CD4-positive, alpha-beta T cell (primary cell): Measurements from ENCODE around the gene CXCR2. TPM values are rescaled to one million over a fixed set of nuclear protein-coding genes. Genes with fewer than 3 reads are reported as not detected.
A peak's percentile ranks its signal among the peaks of the same experiment; 100 is the strongest.

ENCODE experiments used
- ATAC-seq: fragments of 200-7000 bp; cut with Tn5 transposase; one replicate; pipeline ENCODE4 v1.10.0; 2022; ENCODE audit warnings: mild to moderate bottlenecking; ENCODE audit not compliant: poor library complexity
- CTCF ChIA-PET: fragments of 350-600 bp; sonication (Branson Sonifier 250); formaldehyde crosslinking; loops from one replicate; lab custom pipeline; 2021; ENCODE audit warnings: antibody characterized with exemption, inconsistent platforms; lab: Charles Lee
- POLR2A ChIA-PET: fragments of 350-600 bp; sonication (Branson Sonifier 250); formaldehyde crosslinking; loops from one replicate; lab custom pipeline; 2021; ENCODE audit warnings: antibody characterized with exemption, inconsistent platforms; lab: Charles Lee
- DNase-seq, 14 experiments: peaks; one replicate each; pipeline ENCODE4 v3.0.0-alpha.2; 2013 to 2020; ENCODE audit warnings: mixed read lengths in 2 of 14
- H3K27ac ChIP-seq, 2 donors: one replicate each; pipeline versions ENCODE4 v1.5.1 to v1.7.0; 2013; ENCODE audit warnings: low read length in 2 of 2, low read depth in 1 of 2, mild to moderate bottlenecking in 1 of 2
- H3K27me3 ChIP-seq, 2 experiments: 1 replicate in 1 of 2; 2 replicates in 1 of 2; pipeline versions ENCODE4 v1.6.1 to v1.7.0; 2013; ENCODE audit warnings: low read length in 2 of 2, control low read depth in 1 of 2, mild to moderate bottlenecking in 1 of 2, moderate library complexity in 1 of 2; ENCODE audit not compliant: insufficient read depth in 2 of 2, control insufficient read depth in 1 of 2
- H3K36me3 ChIP-seq: one replicate; pipeline ENCODE4 v1.6.1; 2013; ENCODE audit warnings: low read length, control low read depth; ENCODE audit not compliant: insufficient read depth
- H3K4me1 ChIP-seq: one replicate; pipeline ENCODE4 v1.6.1; 2013; ENCODE audit warnings: low read length, control low read depth; ENCODE audit not compliant: insufficient read depth
- H3K4me3 ChIP-seq: one replicate; pipeline ENCODE4 v1.5.1; 2013; ENCODE audit warnings: mild to moderate bottlenecking, low read length, moderate library complexity
- H3K9me3 ChIP-seq, 2 experiments: 1 replicate in 1 of 2; 2 replicates in 1 of 2; pipeline versions ENCODE4 v1.6.1 to v1.7.0; 2013; ENCODE audit warnings: low read length in 2 of 2, mild to moderate bottlenecking in 2 of 2, control low read depth in 1 of 2, moderate library complexity in 1 of 2; ENCODE audit not compliant: control insufficient read depth in 1 of 2, insufficient read depth in 1 of 2
- H3K27ac Mint-ChIP-seq: one replicate; pipeline ENCODE4 v1.8.0; 2020; ENCODE audit warnings: mixed read lengths
- H3K27me3 Mint-ChIP-seq: one replicate; pipeline ENCODE4 v1.8.0; 2021; ENCODE audit warnings: mixed read lengths
- H3K36me3 Mint-ChIP-seq: one replicate; pipeline ENCODE4 v1.8.0; 2021; ENCODE audit warnings: low read depth, mixed read lengths
- H3K4me1 Mint-ChIP-seq: one replicate; pipeline ENCODE4 v1.8.0; 2021; ENCODE audit warnings: low read depth, mixed read lengths
- H3K4me3 Mint-ChIP-seq: one replicate; pipeline ENCODE4 v1.8.0; 2020; ENCODE audit warnings: mild to moderate bottlenecking, mixed read lengths
- H3K9me3 Mint-ChIP-seq: one replicate; pipeline ENCODE4 v1.8.0; 2020; ENCODE audit warnings: mixed read lengths
- intact Hi-C, 2 experiments: fragments of 100-400 bp; cut with DNase I in 1 of 2; cut with micrococcal nuclease in 1 of 2; formaldehyde crosslinking; loops; one replicate each; pipeline versions ENCODE4 v1.15.1 to v1.9.0; 2023 to 2025; cut with DNase I, micrococcal nuclease
- total RNA-seq, 174 experiments: library from RNA in 2 of 174; stranded (reverse) in 2 of 174; gene quantifications; one replicate each; pipeline ENCODE4 v1.2.3 and lab custom pipeline; 2021 to 2026
- TF ChIP-seq, protein P1 (sequence below): fragments of 200-600 bp; IDR thresholded peaks from one replicate; pipeline ENCODE4 v1.8.0; 2022; ENCODE audit warnings: antibody characterized with exemption, mild to moderate bottlenecking

CXCR2 gene
- total RNA-seq, 2 experiments from 2014 or later = not detected

DNA sequence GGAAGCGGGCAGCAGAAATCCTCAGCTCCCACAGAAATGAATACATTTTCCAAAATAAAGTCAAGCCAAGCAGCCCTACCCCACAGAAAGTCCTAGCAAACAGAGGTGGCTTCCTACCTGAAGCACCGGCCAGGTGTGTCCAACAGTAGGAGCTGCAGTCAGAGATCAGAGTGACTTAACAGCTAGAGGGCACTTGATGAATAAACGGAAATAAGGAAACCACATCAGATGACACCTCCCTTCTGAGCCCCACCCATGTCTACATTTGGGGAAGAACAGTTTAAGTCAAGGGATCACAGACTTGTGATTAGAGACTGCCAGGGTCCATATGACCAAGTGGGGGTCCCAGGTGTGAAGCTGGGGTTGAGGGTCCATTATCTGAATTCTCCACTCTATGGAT is 41.0 kb downstream of the CXCR2 start, which contains the start of gene CXCR1:
TSS of gene CXCR1 (minus strand) at position 172 of the 400 bp plus-strand sequence. CDS start 1,751 bp downstream, outside the sequence.
- TF ChIP-seq, protein P1, sequence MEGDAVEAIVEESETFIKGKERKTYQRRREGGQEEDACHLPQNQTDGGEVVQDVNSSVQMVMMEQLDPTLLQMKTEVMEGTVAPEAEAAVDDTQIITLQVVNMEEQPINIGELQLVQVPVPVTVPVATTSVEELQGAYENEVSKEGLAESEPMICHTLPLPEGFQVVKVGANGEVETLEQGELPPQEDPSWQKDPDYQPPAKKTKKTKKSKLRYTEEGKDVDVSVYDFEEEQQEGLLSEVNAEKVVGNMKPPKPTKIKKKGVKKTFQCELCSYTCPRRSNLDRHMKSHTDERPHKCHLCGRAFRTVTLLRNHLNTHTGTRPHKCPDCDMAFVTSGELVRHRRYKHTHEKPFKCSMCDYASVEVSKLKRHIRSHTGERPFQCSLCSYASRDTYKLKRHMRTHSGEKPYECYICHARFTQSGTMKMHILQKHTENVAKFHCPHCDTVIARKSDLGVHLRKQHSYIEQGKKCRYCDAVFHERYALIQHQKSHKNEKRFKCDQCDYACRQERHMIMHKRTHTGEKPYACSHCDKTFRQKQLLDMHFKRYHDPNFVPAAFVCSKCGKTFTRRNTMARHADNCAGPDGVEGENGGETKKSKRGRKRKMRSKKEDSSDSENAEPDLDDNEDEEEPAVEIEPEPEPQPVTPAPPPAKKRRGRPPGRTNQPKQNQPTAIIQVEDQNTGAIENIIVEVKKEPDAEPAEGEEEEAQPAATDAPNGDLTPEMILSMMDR = no peak
- peaks cover 6% of the 10 kb centered on the region for H3K27me3 Mint-ChIP-seq

DNA sequence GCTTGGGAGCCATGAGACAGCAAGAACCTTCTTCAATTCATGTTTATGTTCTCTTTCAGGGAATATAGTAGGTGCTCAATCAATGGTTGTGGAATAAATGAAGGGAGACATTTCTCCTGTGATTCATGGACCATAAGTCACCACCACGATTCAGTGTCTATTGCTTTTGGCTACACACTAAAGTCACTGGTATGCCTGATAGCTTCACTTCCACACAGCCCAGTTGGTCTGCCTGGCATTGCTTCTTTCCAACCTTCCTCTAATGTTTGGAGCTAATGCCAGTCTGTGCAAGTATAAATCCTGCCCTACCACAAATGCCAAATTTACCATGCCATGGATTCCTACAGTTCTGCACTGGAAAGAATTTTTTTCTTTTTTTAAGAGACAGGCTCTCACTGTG is 42.2 kb downstream of the CXCR2 start:
- H3K4me1 Mint-ChIP-seq = peaks cover 33% of the 10 kb centered on the region
- ChIA-PET CTCF (interaction anchor here (1.7 kb wide), 1 partner anchor 228 kb away, joined by 4 read pairs; no protein-coding TSS in a partner anchor), POLR2A (no interaction called here)
- no peaks in the 10 kb centered on the region for H3K27me3 ChIP-seq
- H3K27me3 Mint-ChIP-seq = peaks cover 6% of the 10 kb centered on the region
- H3K36me3 ChIP-seq = no peaks in the 10 kb centered on the region
- H3K27ac ChIP-seq = no peak overlapping the region
- no peaks in the 10 kb centered on the region for H3K36me3 Mint-ChIP-seq
- no peaks in the 10 kb centered on the region for H3K9me3 Mint-ChIP-seq
- intact Hi-C loops = loop anchor here in 1 of 2 experiments (5.0 kb wide), 1 partner anchor 89 kb away; no protein-coding TSS in a partner anchor
- ATAC-seq = no peak
- no peak overlapping the region for H3K27ac Mint-ChIP-seq
- TF ChIP-seq, protein P1 = no peak
- peaks cover 28% of the 10 kb centered on the region for H3K4me1 ChIP-seq
- H3K4me3 ChIP-seq = no peak overlapping the region
- H3K4me3 Mint-ChIP-seq = no peak overlapping the region
- no peaks in the 10 kb centered on the region for H3K9me3 ChIP-seq
- DNase-seq = no peak

More for the DNA sequence above, 41.0 kb downstream of the CXCR2 start, which contains the start of gene CXCR1:
- ATAC-seq (peak; percentile 98), DNase-seq (peak; percentile 6 to 82 (median 28))
- Histone ChIP-seq H3K27ac (no peak within 1 kb of the TSS), H3K4me3 (no peak within 1 kb of the TSS), H3K36me3 (no peaks in the 10 kb centered on the region), H3K9me3 (no peaks in the 10 kb centered on the region), H3K27me3 (no peaks in the 10 kb centered on the region), H3K4me1 (peaks cover 28% of the 10 kb centered on the region)
- Mint-ChIP-seq H3K4me1 (peaks cover 33% of the 10 kb centered on the region), H3K4me3 (peak within 1 kb of the TSS; percentile 66), H3K9me3 (no peaks in the 10 kb centered on the region), H3K27ac (peak within 1 kb of the TSS; percentile 12), H3K36me3 (no peaks in the 10 kb centered on the region)
- ChIA-PET CTCF (interaction anchor here (1.7 kb wide), 1 partner anchor 229 kb away, joined by 4 read pairs; no protein-coding TSS in a partner anchor), POLR2A (interaction anchor here (1.0 kb wide), 1 partner anchor 63 kb away, joined by 3 read pairs; no protein-coding TSS in a partner anchor)
- intact Hi-C loops = loop anchor here in 1 of 2 experiments (5.0 kb wide), 1 partner anchor 91 kb away; no protein-coding TSS in a partner anchor

DNA sequence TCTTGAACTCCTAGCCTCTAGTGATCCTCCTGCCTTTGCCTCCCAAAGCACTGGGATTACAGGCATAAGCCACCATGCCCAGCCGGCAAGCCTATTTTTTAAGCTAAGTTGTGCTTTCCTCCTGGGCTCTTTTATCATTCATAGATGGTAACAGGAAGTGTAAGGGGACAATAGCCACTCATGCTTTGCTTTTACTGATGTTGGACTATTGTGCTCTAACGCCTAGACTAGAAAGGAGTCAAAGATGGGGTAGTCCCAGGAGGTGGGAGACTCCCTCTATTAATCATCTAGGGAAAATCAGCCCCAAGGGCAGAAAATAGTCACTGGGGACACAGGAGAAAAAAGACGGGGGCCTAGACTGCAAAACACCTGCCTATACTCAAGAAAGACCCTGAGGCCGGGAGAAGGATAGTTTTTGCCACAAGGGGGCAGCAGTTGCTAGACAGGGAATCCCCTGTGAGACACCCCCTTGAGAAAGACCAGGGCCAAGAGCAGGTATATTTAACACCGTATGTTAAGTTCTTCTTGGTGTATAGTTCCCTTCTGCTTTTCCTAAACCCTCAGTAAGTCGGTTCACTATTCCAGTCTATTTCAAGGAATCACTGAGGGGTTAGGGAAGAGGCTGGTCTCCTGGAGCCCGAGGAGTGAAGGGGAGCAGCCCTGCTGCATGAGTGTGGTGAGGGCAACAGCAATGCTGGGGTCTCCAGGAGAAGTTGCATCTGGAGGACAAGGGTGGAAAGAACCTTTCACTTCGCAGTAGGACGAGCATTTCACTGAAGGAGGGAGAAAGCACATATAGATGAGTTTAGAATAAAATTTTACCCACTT is 43.0 kb downstream of the CXCR2 start:
- no peak overlapping the region for H3K4me3 ChIP-seq
- H3K27me3 ChIP-seq = no peaks in the 10 kb centered on the region
- intact Hi-C loops = loop anchor here in 1 of 2 experiments (5.0 kb wide), 1 partner anchor 88 kb away; no protein-coding TSS in a partner anchor
- no peaks in the 10 kb centered on the region for H3K9me3 ChIP-seq
- no peaks in the 10 kb centered on the region for H3K36me3 ChIP-seq
- TF ChIP-seq, protein P1 = peak; percentile 70
- peaks cover 6% of the 10 kb centered on the region for H3K27me3 Mint-ChIP-seq
- H3K36me3 Mint-ChIP-seq = no peaks in the 10 kb centered on the region
- DNase-seq (peak; percentile 43 to 79 (median 58)), ATAC-seq (peak; percentile 35)
- no peak overlapping the region for H3K4me3 Mint-ChIP-seq
- CTCF ChIA-PET = no interaction called here
- POLR2A ChIA-PET = no interaction called here
- H3K4me1 Mint-ChIP-seq = peaks cover 33% of the 10 kb centered on the region
- no peaks in the 10 kb centered on the region for H3K9me3 Mint-ChIP-seq
- peaks cover 28% of the 10 kb centered on the region for H3K4me1 ChIP-seq
- no peak overlapping the region for H3K27ac ChIP-seq
- H3K27ac Mint-ChIP-seq = no peak overlapping the region
